ENCODE measurements around the gene PTPRCAP. TPM values are rescaled to one million over a fixed set of nuclear protein-coding genes. Genes with fewer than 3 reads are reported as not detected.

PTPRCAP gene
- polyA plus RNA-seq, 1 donor (not counting 4 experiments of a cell fraction or from before 2014, with no cell fraction given): not detected

DNA sequence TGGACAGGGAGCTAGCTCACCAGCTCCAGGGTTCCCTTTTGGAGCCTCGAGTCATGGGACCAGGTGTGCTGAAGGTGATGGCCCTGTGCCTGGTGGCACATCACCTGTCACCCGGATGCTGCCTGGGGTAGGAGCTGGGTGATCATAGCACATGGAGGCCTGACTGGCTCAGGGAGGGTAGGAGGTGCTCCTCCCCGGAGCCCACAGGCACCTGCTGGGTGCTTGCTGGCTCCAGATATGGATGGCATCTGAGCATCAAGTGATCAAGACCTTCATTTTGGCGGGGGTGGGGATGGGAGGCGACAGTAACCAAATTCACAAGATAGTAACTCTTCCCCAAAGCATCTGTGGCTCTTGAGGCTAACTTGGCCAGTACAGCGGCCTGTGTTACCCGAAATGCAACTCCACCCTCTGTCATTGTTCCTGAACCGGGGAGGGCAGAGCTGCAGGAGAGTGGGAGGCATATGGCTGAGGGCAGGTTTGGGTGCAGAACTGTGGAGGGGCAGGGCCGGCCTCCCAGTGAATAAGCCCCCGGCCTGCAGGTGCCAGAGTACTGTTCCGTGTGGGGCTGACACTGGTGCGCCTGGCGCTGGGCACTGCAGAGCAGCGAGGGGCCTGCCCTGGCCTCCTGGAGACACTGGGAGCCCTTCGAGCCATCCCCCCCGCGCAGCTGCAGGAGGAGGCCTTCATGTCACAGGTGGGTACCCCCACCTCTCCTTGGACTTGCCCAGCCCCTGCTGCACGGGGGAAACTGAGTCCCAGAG lies 28.9 kb downstream of the PTPRCAP start:
- dilution Hi-C loops (cut with MboI; ENCODE audit: extremely low pct_ligation_motif_present, low sequenced_read_pairs): no loop called here
- no peak overlapping the region for H3K4me3 ChIP-seq (ENCODE audit: control insufficient read depth in 2 of 3, extremely low read depth in 1 of 3, insufficient read depth in 2 of 3, low read depth in 1 of 3, low read length in 3 of 3)
- H3K9ac ChIP-seq (ENCODE audit: control insufficient read depth, extremely low read depth, insufficient read depth, low read length): no peak overlapping the region
- no peaks in the 10 kb centered on the region for H4K20me1 ChIP-seq (ENCODE audit: control insufficient read depth, extremely low read depth, insufficient read depth, low read length)
- TF ChIP-seq, protein P1, sequence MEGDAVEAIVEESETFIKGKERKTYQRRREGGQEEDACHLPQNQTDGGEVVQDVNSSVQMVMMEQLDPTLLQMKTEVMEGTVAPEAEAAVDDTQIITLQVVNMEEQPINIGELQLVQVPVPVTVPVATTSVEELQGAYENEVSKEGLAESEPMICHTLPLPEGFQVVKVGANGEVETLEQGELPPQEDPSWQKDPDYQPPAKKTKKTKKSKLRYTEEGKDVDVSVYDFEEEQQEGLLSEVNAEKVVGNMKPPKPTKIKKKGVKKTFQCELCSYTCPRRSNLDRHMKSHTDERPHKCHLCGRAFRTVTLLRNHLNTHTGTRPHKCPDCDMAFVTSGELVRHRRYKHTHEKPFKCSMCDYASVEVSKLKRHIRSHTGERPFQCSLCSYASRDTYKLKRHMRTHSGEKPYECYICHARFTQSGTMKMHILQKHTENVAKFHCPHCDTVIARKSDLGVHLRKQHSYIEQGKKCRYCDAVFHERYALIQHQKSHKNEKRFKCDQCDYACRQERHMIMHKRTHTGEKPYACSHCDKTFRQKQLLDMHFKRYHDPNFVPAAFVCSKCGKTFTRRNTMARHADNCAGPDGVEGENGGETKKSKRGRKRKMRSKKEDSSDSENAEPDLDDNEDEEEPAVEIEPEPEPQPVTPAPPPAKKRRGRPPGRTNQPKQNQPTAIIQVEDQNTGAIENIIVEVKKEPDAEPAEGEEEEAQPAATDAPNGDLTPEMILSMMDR (optimal IDR thresholded peaks at IDR 0.05 in 1 of 3, IDR thresholded peaks at IDR 0.05 in 1 of 3, conservative IDR thresholded peaks at IDR 0.05 in 1 of 3; ENCODE audit: extremely low read depth in 1 of 3, insufficient read depth in 2 of 3, low read length in 3 of 3): no peak
- no peak for TF ChIP-seq EZH2 (IDR thresholded peaks at IDR 0.05; ENCODE audit: low read length)
- DNase-seq (ENCODE audit: low read depth, low spot score) (no peak), FAIRE-seq (no peak)
- no peaks in the 10 kb centered on the region for H3K36me3 ChIP-seq (ENCODE audit: control insufficient read depth in 2 of 2, extremely low read depth in 1 of 2, insufficient read depth in 2 of 2, low read length in 2 of 2)
- H3K9me1 ChIP-seq (ENCODE audit: control insufficient read depth, extremely low read depth, insufficient read depth, low read length): no peaks in the 10 kb centered on the region
- no peaks in the 10 kb centered on the region for H3K79me2 ChIP-seq (ENCODE audit: control insufficient read depth, insufficient read depth, low read length)
- no peaks in the 10 kb centered on the region for H3K4me1 ChIP-seq (ENCODE audit: control insufficient read depth, extremely low read depth, insufficient read depth, low read length)
- no peaks in the 10 kb centered on the region for H3K9me3 ChIP-seq (ENCODE audit: control insufficient read depth, low read depth, low read length)
- H3K27me3 ChIP-seq (ENCODE audit: control insufficient read depth, extremely low read depth, insufficient read depth, low read length): peaks cover 6% of the 10 kb centered on the region
- H2AFZ ChIP-seq (ENCODE audit: control insufficient read depth, low read length): no peak overlapping the region
- no peak overlapping the region for H3K4me2 ChIP-seq (ENCODE audit: control insufficient read depth, extremely low read depth, insufficient read depth, low read depth, low read length)
- no peak overlapping the region for H3K27ac ChIP-seq (ENCODE audit: control insufficient read depth, insufficient read depth, low read length)

DNA sequence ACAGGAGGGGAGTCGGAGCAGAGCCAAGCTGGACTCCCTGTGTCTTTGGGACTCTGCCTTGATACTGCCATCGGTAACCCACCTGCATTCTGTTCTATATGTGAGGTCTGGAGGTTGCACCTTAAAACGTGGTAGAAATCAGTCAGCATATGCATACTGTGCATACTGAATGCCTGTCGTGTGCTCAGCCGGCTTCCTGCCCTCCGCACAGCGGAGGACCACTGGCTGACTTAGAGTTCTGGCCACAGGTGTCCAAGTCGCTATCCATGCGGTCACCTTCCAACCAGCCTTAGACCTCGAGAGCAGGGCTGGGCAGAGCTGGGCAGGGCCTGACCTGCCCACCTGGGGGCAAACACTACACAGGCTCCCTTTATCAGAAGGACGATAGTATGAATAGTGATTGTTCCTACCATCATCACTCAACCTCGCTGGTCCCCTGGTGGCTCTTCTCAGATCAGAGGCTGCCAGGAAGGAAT lies 29.8 kb downstream of the PTPRCAP start:
- Histone ChIP-seq H3K9me3 (ENCODE audit: control insufficient read depth, low read depth, low read length) (no peaks in the 10 kb centered on the region), H3K4me2 (ENCODE audit: control insufficient read depth, extremely low read depth, insufficient read depth, low read depth, low read length) (no peak overlapping the region), H4K20me1 (ENCODE audit: control insufficient read depth, extremely low read depth, insufficient read depth, low read length) (no peaks in the 10 kb centered on the region), H3K9me1 (ENCODE audit: control insufficient read depth, extremely low read depth, insufficient read depth, low read length) (no peaks in the 10 kb centered on the region), H3K27me3 (ENCODE audit: control insufficient read depth, extremely low read depth, insufficient read depth, low read length) (peaks cover under 1% of the 10 kb centered on the region), H3K4me3 (ENCODE audit: control insufficient read depth in 2 of 3, extremely low read depth in 1 of 3, insufficient read depth in 2 of 3, low read depth in 1 of 3, low read length in 3 of 3) (no peak overlapping the region), H2AFZ (ENCODE audit: control insufficient read depth, low read length) (no peak overlapping the region), H3K79me2 (ENCODE audit: control insufficient read depth, insufficient read depth, low read length) (no peaks in the 10 kb centered on the region), H3K9ac (ENCODE audit: control insufficient read depth, extremely low read depth, insufficient read depth, low read length) (no peak overlapping the region), H3K4me1 (ENCODE audit: control insufficient read depth, extremely low read depth, insufficient read depth, low read length) (no peaks in the 10 kb centered on the region), H3K27ac (ENCODE audit: control insufficient read depth, insufficient read depth, low read length) (no peak overlapping the region), H3K36me3 (ENCODE audit: control insufficient read depth in 2 of 2, extremely low read depth in 1 of 2, insufficient read depth in 2 of 2, low read length in 2 of 2) (no peaks in the 10 kb centered on the region)
- FAIRE-seq (no peak), DNase-seq (ENCODE audit: low read depth, low spot score) (no peak)
- TF ChIP-seq, protein P1 (optimal IDR thresholded peaks at IDR 0.05 in 1 of 3, IDR thresholded peaks at IDR 0.05 in 1 of 3, conservative IDR thresholded peaks at IDR 0.05 in 1 of 3; ENCODE audit: extremely low read depth in 1 of 3, insufficient read depth in 2 of 3, low read length in 3 of 3): no peak
- TF ChIP-seq EZH2 (IDR thresholded peaks at IDR 0.05; ENCODE audit: low read length): no peak
- dilution Hi-C loops (cut with MboI; ENCODE audit: extremely low pct_ligation_motif_present, low sequenced_read_pairs): no loop called here

Data from keratinocyte (primary cell).